HG03575 (cell line): ENCODE results near the gene SSTR4.

ENCODE experiments used
- ATAC-seq: cut with Tn5 transposase; IDR thresholded peaks from one replicate; pipeline ENCODE4 v1.9.1; 2021; ENCODE audit not compliant: unreplicated experiment, insufficient number of reproducible peaks, low FRiP score; ENCODE audit errors: extremely low read depth

Gene SSTR4

GRCh38 chr20:23059846-23060245 lies 24.7 kb downstream of the SSTR4 start:
- no peak for ATAC-seq

DNA sequence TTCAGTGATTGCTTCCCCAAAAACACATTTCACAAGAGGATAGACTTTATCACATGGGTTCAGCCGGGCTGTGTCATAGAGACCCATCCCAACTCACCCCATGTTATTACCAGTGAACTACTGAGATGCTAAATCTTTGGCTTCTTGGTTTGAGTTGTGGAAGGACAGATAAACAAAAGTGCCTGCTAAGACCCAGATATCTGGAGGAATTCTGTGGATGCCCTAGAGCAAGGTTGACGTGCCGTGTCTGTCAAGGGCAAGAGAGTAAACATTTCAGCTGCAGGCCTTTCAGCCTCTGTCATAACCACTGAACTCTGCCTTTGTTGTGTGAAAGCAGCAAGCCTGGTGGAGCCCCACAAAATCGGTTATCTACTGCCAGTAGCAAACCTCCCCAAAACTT lies 25.5 kb downstream of the SSTR4 start:
- ATAC-seq, result no peak

DNA sequence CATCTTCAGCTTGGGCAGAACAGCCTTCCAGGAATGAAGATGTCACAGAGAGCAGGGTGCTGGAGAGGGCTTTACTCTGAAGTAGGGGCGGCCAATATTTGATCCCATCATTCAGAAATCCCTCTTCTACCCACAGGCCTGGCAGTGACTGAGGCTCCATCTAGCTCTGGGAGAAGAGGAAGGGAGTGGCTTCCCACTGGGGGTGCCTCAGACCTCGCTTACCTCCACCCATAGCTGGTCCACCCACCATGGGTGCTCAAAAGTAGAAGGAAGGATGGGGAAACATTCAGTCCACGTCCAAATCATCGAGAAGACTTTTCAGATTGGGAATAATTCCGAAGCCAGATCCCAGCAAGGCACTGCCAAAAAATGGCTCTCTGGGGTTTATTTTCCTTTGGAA lies 26.1 kb downstream of the SSTR4 start:
- ATAC-seq, result no peak

- ATAC-seq, result no peak
Observed at GRCh38 chr20:23061734-23062561, 26.8 kb downstream of the SSTR4 start.

DNA sequence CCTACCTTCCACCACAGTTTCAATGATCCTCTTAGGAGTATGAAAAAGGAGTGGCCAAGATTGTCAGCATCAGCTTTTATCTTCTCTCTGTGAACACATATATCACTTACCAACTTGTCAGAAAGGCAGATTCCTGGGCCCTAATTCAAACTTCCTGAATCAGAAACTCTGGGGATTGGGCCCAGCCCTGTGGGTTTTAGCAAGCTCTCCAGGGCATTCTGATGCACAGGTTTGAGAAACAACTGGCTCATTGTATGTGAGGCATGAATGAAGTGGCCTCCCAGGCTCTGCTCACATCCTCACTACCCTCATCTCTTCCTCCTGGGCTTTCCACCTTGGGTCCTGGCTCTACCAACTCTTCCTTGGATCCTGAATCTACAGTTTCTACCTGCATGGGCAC lies 27.5 kb downstream of the SSTR4 start:
- no peak for ATAC-seq

DNA sequence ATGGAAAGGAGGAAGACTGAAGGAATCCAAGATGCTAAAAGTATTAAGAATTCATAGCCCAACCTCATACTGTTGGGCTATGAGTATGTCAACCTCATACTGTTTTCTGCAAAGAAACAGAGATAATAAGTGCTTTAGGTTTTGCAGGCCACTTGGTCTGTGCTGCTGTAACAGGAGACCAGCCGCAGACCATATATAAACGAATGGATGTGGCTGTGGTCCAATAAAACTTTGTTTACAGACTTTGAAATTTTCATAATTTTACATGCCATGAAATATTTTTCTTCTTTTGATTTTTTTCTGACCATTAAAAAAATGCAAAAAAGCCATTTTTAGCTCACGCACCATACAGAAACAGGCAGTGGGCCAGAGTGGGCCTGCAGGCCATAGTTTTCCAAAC lies 28.1 kb downstream of the SSTR4 start:
- ATAC-seq, result no peak

DNA sequence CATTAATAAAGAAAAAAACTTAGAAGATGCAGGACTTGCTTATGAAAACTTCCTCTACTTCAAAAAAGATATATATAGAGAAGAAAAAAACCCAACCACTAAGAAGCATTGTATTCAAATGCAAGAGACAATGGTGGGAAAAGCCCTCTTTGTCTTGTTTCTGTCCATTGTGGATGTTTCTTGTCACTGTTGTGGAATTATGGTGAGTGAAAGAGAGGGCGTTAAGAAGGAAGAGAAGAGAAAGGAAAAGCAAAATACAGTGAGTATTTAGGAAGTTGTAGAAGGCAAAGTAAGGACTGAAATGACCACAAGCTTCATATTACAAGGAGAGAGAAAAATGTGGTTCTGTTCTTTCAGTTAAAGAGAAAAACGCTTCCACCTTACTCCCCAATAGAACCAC lies 28.5 kb downstream of the SSTR4 start:
- no peak for ATAC-seq

DNA sequence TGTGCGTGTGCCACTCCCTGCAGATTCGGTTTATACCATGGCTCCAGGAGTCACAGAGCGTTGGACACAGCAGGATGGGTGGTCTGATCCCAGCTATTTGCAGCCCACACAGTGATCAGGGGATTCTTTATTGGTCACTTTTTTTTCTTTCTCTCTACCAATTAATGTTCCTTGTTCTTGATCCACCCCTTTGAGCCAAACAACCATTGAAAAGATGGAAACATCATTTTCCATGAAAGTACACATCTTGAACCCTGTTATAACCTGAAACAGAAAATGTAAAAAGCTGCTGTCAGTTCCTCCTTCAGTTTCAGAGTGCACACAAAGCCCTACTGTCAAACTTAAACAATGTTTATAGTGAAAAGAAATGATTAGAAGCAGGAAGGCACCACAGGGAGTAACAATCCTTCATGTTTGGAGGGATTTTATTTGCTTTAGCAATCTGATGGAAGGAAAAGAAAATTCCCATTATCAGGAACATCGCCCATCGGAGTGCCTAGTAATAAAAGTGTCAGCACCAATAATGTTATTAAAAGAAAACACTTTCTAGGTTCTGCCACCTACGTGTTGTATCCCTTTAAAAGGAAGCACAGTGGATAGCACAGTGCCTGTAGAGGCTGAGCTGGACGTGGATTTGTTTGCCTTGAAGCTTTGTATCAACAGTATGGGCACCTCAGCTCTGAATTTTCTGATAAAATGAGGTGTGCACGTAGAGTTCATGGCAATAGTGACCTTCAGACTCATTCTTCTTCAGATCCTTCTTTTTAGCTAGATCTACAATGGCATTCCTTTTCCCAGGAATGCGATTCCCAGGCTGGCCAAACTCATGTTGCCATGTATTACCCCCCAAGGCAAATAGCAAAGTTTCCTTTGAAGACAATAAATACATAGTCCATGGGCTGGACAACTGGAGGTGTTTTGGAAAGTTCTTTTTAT lies 30.4 kb downstream of the SSTR4 start:
- ATAC-seq, result no peak

GRCh38 chr20:23066772-23067171 lies 31.7 kb downstream of the SSTR4 start:
- ATAC-seq, result no peak

- ATAC-seq, result no peak
Observed at GRCh38 chr20:23068283-23068682, 33.2 kb downstream of the SSTR4 start.

- no peak for ATAC-seq
Observed at GRCh38 chr20:23069108-23069507, 34.0 kb downstream of the SSTR4 start.

- no peak for ATAC-seq
Observed at GRCh38 chr20:23071398-23071797, 36.3 kb downstream of the SSTR4 start.

DNA sequence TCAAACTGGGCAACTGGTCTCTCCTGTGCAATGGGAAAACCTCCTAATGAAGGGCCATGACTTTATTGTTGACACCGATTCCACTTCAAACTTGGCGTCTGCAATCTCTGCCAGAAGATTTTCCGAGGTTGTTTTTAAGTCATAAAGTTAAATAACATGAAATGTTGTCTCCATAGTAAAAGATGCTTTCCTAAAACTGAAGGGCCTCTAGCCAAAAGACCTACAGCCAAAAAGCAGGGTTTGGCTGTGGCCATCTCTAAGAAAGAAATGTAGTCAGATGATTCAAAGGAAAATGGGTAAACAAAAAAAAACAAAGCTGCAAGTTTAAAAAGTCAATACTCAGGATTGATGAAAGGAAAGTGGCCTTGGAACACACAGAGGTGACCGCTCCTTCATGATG lies 36.9 kb downstream of the SSTR4 start:
- no peak for ATAC-seq

DNA sequence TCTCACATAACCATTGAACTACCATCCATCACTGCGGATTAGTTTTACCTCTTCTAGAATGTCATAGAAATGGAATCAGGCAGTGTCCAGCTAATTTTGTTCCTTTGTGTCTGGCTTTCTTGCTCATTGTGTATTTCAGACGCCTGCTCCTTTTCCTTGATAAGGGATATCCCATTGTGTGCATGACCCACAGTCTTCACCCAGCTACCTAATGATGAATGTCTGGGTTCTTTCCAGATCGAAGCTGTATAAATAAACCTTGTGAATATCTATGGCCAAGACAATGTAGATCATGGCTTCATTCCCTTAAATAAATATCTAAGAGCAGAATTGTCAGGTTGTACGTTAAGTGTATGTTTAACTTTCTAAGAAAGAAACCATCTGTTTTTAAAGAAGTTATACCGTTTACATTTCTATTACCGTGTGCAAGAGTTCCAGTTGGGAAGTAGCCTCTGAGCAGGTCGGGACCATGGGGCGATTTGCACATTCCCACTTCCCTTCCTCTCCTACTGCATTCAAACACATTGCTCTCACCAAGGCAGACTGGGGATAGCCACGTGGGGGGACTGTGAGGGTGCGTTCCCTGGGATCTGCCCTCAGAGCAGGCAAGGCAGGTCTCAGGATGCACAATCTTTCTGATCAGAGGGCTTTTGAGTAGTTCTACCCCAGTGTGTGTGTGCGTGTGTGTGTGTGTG lies 37.9 kb downstream of the SSTR4 start:
- no peak for ATAC-seq

GRCh38 chr20:23074052-23074451 lies 38.9 kb downstream of the SSTR4 start:
- ATAC-seq, result no peak

DNA sequence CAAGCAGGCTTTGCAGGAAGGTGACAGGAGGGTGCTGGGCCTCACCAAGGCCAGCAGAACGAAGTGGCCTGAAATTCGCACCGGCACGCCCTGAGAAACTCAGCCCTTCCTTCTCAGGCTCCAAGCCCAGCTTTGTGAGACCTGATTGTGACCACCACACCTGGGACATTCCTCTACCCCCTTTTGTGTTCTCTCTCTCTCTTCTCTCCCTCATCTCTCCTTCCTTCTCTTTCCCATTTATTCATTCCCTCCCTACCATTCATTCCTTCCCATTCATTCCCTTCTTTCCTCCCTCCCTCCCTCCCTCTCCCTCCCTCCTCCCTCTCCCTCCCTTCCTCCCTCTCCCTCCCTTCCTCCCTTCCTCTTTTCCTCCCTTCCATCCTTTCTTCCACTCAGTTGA lies 42.2 kb downstream of the SSTR4 start:
- ATAC-seq, result no peak

DNA sequence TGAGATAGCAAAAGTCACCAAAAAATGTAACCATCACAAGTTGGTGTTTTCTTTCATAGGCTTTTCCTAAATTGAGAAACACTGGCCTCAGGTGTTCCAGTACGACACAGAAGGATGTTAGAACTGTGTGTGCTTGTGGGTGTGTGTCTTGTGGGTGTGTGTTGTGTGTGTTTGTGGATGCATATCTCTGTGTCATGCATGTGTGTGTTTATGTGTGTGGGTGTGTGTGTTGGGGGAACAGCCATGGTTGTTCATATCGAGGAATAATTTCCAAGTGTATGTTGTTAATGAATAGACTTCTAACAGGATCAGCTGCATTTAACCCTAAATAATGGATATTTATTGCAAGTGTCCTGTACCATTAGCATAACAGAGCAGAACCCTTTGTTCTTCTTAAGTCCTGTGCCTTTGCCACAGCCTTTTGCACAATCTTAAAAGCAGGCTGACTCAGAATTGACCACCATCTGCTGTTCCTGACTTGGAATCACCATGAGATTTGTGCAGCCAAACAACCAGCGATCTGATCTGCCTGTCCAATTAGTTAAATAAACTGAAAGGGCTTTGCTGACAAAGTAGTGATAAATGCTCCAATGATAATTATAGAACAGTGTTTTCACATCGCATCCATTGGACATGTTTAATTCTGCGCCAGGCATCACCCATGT lies 43.4 kb downstream of the SSTR4 start:
- no peak for ATAC-seq

DNA sequence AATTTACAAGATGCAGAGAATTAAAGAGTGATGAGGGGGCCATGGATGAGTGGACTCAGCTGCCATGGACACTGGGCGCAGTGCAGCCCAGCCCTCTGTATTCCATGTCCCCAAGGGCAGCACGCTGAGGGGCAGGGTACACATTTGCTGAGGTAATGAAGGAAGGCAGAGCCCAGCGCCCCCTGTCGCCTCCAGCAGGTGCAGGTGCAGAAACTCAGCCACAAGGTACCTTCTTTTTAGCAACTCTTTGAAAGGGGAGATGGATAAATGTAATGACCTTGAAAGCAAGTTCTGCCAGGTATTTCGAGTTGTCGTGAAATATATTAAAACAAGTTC lies 43.9 kb downstream of the SSTR4 start:
- no peak for ATAC-seq

DNA sequence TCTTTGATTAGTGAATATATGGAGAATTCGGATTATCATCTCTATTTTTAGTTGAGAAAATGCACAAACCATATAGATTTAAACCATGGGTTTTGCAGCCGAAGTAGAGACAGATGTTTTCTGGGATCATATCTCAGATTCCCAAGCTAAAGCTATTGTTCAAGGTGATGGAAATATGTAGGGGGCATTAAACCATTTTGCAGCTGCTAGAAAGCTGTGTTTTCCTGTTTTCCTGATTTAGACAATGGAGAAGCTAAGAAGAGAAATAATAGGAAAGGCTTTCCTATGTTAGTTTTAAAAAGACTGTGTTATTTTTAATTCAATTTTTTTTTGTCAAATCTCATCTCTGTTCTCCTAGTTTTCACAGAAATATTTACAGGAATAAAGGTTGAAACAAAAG lies 44.8 kb downstream of the SSTR4 start:
- ATAC-seq, result no peak
